ENCODE data around the gene CLMP.

CLMP gene

GRCh38 chr11:123195188-123196059 is at the start of gene CLMP:
Gene CLMP (minus strand): TSS chr11:123195248. CDS start chr11:123194940, 308 bp downstream.
- DNase-seq (ENCODE audit: low read depth in 2 of 2), result no peak

GRCh38 chr11:123241874-123242543 is 47.0 kb upstream of the CLMP start:
- DNase-seq (ENCODE audit: low read depth in 2 of 2), result no peak

GRCh38 chr11:123241294-123241693 is 46.2 kb upstream of the CLMP start:
- no peak for DNase-seq (ENCODE audit: low read depth in 2 of 2)

- DNase-seq (ENCODE audit: low read depth in 2 of 2), result no peak
These were observed 44.4 kb upstream of the CLMP start for GRCh38 chr11:123239191-123240150.

- DNase-seq (ENCODE audit: low read depth in 2 of 2), result no peak
These were observed 43.2 kb upstream of the CLMP start for GRCh38 chr11:123238297-123238696.

- DNase-seq (ENCODE audit: low read depth in 2 of 2), result no peak
These were observed 41.8 kb upstream of the CLMP start for GRCh38 chr11:123236879-123237278.

DNA sequence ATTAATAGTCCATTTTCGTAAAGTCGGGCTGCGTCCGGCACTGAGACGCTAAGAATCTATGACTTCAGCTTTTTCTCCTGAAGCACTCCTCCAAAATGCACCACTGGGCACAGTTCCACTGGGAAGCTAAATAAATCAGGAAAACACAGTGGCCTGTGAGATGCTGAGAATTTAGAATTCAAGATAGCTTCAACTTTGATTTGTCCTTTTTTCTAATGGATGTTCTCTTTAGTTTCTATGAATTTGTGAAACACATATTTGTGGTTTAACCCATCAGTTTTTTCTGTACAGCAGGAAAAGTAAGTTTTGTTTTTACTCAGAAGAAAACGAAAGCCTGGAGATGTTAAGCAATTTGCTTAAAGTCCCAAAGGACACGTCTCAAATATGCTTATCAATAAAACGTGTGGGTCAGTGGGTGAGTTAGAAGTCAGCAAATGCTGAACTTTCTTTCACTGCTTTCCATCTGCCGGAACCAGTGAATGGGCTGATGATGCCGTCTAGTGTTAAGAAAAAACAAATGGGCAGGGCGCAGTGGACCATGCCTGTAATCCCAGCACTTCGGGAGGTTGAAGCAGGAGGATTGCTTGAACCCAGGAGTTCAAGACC is 40.7 kb upstream of the CLMP start:
- no peak for DNase-seq (ENCODE audit: low read depth in 2 of 2)

DNA sequence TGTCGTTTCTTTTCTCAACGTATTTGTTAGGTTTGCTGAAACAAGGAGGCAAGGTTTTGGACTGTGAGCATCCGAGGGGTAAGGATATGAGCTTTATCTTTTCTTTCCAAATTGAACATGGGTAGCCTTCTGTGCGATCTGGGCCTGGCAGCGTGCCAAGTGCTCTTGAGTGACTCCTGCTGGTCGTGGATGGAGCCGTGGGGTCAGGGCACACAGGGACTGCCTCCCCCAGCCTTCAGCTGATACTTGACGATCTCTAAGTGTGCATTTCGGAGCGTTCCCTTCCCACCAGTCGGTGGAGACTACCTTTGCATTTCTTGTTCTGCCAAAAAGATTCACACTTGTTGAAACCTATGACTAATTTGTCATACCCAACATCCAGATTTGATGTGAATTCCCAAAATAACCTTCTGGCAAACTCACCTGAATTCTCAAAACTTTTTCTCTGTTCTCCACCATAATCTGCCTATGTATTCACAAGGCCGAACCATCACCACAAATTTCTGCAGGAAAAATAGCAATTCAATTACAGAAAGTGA is 40.1 kb upstream of the CLMP start:
- no peak for DNase-seq (ENCODE audit: low read depth in 2 of 2)

DNA sequence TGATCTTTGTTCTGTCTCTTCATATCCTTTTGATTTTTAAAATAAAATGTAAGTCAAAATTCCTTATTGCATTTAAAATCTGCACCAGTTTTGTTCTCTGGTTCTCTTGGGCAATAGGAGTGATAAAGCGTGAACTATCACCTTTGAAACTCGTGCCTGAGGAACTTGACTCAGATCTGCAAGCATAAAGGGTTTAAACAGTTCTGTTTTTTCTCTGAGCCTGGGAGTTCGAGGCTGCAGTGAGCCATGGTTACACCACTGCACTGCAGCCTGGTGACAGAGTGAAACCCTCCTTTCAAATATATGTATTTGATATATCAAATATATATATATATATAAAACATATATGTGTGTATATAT is 38.9 kb upstream of the CLMP start:
- DNase-seq (ENCODE audit: low read depth in 2 of 2), result no peak

GRCh38 chr11:123233280-123233974 is 38.4 kb upstream of the CLMP start:
- no peak for DNase-seq (ENCODE audit: low read depth in 2 of 2)

- no peak for DNase-seq (ENCODE audit: low read depth in 2 of 2)
These were observed 36.7 kb upstream of the CLMP start for GRCh38 chr11:123231777-123232176.

DNA sequence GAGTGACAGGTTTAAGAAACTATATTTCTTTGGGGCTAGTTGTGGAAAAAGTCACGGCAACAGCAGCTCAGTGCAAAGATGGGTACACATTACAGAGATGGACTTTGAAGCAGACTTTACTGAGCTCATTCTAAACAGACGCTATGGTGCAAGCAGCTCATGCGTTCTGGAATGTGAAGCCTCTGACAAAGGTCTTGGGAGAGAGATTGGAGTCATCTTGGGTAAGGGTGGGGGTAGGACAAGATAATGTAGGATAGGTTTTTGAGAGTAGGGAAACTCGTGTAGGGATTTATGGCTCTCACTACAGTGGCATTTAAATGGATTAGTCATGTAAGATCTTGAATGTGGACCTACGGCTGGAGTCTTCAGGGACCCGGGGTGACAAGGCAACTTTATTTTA is 36.2 kb upstream of the CLMP start:
- no peak for DNase-seq (ENCODE audit: low read depth in 2 of 2)

- DNase-seq (ENCODE audit: low read depth in 2 of 2), result no peak
These were observed 35.3 kb upstream of the CLMP start for GRCh38 chr11:123230346-123230745.

- DNase-seq (ENCODE audit: low read depth in 2 of 2), result no peak
These were observed 33.6 kb upstream of the CLMP start for GRCh38 chr11:123228496-123229163.

GRCh38 chr11:123227763-123228495 is 32.9 kb upstream of the CLMP start:
- no peak for DNase-seq (ENCODE audit: low read depth in 2 of 2)

- no peak for DNase-seq (ENCODE audit: low read depth in 2 of 2)
These were observed 26.5 kb upstream of the CLMP start for GRCh38 chr11:123221584-123221983.

GRCh38 chr11:123221096-123221561 is 26.1 kb upstream of the CLMP start:
- no peak for DNase-seq (ENCODE audit: low read depth in 2 of 2)

- DNase-seq (ENCODE audit: low read depth in 2 of 2), result no peak
These were observed 24.1 kb upstream of the CLMP start for GRCh38 chr11:123219066-123219690.

DNA sequence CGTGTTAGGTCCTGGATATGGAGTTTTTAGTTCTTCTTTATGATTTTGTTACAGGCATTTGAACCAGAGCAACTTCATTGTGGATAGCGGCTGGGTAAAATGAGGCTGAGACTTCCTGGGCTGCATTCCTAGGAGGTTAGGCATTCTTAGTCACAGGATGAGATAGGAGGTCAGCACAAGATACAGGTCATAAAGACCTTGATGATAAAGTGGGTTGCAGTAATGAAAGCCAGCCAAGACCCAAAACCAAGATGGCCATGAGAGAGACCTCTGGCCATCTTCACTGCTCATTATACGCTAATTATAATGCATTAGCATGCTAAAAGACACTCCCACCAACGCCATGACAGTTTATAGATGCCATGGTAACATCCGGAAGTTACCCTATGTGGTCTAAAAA is 23.4 kb upstream of the CLMP start:
- no peak for DNase-seq (ENCODE audit: low read depth in 2 of 2)

All from stimulated activated CD8-positive, alpha-beta memory T cell treated with anti-CD3 and anti-CD28 coated beads, Interleukin-15, amount 100 ng/mL, for 4 hours (primary cell).